ENCODE measurements around the gene CCDC144A.
"Not testable (repeated sequence)": the region's sequence is repeated elsewhere in the genome, so short reads cannot be mapped to it uniquely, and the experiment has no call there.

The CCDC144A gene

GRCh38 chr17:16676676-16677268 lies 13.3 kb upstream of the CCDC144A start:
- no peak for DNase-seq (ENCODE audit: low read depth)
- no peak for TF ChIP-seq CTCF (conservative IDR thresholded peaks at IDR 0.05; ENCODE audit: control insufficient read depth, insufficient read depth, low read depth, low read length)
- H3K4me3 ChIP-seq (ENCODE audit: control insufficient read depth, low read depth, low read length): no peak overlapping the region

- not testable (repeated sequence) for DNase-seq (ENCODE audit: low read depth); H3K4me3 ChIP-seq (ENCODE audit: control insufficient read depth, low read depth, low read length)
Measured at GRCh38 chr17:16683290-16684138, 6.5 kb upstream of the CCDC144A start.

GRCh38 chr17:16686019-16686418 lies 4.0 kb upstream of the CCDC144A start:
- DNase-seq (ENCODE audit: low read depth); H3K4me3 ChIP-seq (ENCODE audit: control insufficient read depth, low read depth, low read length): not testable (repeated sequence)

GRCh38 chr17:16687151-16687550 lies 2.9 kb upstream of the CCDC144A start:
- H3K4me3 ChIP-seq (ENCODE audit: control insufficient read depth, low read depth, low read length); DNase-seq (ENCODE audit: low read depth): not testable (repeated sequence)

- DNase-seq (ENCODE audit: low read depth); H3K4me3 ChIP-seq (ENCODE audit: control insufficient read depth, low read depth, low read length): not testable (repeated sequence)
Measured at GRCh38 chr17:16690447-16690846, 406 bp downstream of the CCDC144A start.

- DNase-seq (ENCODE audit: low read depth); H3K4me3 ChIP-seq (ENCODE audit: control insufficient read depth, low read depth, low read length): not testable (repeated sequence)
Measured at GRCh38 chr17:16697603-16698002, 7.6 kb downstream of the CCDC144A start.

- peak; percentile 0 for DNase-seq (ENCODE audit: low read depth)
- not testable (repeated sequence) for H3K4me3 ChIP-seq (ENCODE audit: control insufficient read depth, low read depth, low read length)
Measured at GRCh38 chr17:16745492-16746203, 55.6 kb downstream of the CCDC144A start.

GRCh38 chr17:16746571-16746970 lies 56.5 kb downstream of the CCDC144A start:
- not testable (repeated sequence) for DNase-seq (ENCODE audit: low read depth); H3K4me3 ChIP-seq (ENCODE audit: control insufficient read depth, low read depth, low read length)

GRCh38 chr17:16750515-16750914 lies 60.5 kb downstream of the CCDC144A start:
- not testable (repeated sequence) for H3K4me3 ChIP-seq (ENCODE audit: control insufficient read depth, low read depth, low read length)

GRCh38 chr17:16751224-16751923 lies 61.3 kb downstream of the CCDC144A start:
- not testable (repeated sequence) for H3K4me3 ChIP-seq (ENCODE audit: control insufficient read depth, low read depth, low read length)
- TF ChIP-seq CTCF (conservative IDR thresholded peaks at IDR 0.05; ENCODE audit: control insufficient read depth, insufficient read depth, low read depth, low read length): peak; percentile 40
- peak; percentile 1 for DNase-seq (ENCODE audit: low read depth)

More at GRCh38 chr17:16750515-16750914, 60.5 kb downstream of the CCDC144A start:
- not testable (repeated sequence) for DNase-seq (ENCODE audit: low read depth)

GRCh38 chr17:16751924-16752287 lies 61.9 kb downstream of the CCDC144A start:
- not testable (repeated sequence) for DNase-seq (ENCODE audit: low read depth); H3K4me3 ChIP-seq (ENCODE audit: control insufficient read depth, low read depth, low read length)

- DNase-seq (ENCODE audit: low read depth); H3K4me3 ChIP-seq (ENCODE audit: control insufficient read depth, low read depth, low read length): not testable (repeated sequence)
Measured at GRCh38 chr17:16757520-16757919, 67.5 kb downstream of the CCDC144A start.

- H3K4me3 ChIP-seq (ENCODE audit: control insufficient read depth, low read depth, low read length); DNase-seq (ENCODE audit: low read depth): not testable (repeated sequence)
Measured at GRCh38 chr17:16758177-16758576, 68.1 kb downstream of the CCDC144A start.

GRCh38 chr17:16768290-16769175 lies 78.5 kb downstream of the CCDC144A start:
- DNase-seq (ENCODE audit: low read depth): not testable (repeated sequence)

More at GRCh38 chr17:16768290-16769175, 78.5 kb downstream of the CCDC144A start:
- H3K4me3 ChIP-seq (ENCODE audit: control insufficient read depth, low read depth, low read length): not testable (repeated sequence)
